ENCODE measurements around the gene DHX32.
"Not testable (repeated sequence)": the region's sequence is repeated elsewhere in the genome, so short reads cannot be mapped to it uniquely, and the experiment has no call there.

DHX32 gene

DNA sequence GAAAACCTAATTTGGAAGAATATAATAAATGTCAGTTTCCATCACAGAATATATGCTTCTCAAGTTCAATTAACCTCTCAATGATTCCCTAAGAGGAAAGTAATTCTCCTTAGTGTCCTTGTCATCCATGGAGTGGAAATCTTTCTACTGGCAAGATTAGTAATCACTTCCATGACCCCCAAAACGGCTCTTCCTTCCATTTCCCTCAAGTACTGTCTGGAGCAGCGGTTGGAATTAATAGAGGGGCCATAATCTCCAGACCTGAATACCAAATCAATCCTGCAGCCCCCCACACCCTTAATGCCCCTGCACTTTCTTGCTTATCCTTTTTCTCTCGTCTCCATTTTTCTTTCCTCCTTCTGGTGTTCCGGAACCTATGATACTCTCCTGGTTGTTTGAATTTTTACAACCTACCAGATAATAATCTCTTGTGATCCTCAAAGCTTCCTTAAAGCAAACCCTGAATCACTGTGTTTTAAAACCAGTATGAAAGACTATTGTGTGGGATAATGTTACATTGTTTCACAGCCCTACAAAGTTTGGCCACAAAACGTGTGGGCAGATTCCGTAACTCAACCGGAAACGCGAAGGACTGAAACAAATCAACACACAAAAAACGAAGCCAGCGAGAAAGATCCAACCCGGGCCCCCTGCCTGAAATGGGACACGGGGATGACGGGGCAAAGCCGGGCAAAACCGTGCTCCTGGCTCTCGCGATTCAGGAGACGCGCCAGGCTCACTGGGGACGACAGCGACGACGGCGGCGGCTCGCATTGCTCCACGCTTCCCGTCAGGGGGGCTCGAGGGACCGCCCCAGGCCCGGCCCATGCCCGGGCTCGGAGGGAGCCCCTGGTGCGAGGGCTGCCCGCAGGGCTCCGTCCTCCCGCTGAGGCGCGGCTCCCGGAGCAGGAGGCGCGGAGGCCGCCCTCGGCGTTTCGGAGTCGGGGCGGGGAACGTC lies 14.3 kb upstream of the DHX32 start:
- DNase-seq, result peak; percentile 76

DNA sequence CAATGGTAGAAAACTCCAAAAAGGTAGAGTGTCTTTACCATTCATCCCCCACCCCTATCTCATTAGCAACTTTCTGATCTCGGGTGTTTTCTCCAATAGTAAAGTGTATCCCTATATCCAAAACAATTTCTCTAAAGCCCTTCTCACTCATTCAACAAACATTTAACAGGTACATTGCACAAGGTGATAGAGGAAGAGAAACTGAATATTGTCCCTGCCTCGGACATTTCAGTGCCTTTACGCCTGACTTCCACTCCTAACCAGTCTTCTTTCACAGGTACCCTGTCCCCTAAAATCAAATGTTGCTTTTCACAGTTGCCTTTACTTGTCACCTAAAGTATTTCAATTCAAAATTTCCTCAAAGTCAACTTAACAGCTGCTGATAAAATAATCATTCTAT lies 13.1 kb upstream of the DHX32 start:
- not testable (repeated sequence) for DNase-seq

DNA sequence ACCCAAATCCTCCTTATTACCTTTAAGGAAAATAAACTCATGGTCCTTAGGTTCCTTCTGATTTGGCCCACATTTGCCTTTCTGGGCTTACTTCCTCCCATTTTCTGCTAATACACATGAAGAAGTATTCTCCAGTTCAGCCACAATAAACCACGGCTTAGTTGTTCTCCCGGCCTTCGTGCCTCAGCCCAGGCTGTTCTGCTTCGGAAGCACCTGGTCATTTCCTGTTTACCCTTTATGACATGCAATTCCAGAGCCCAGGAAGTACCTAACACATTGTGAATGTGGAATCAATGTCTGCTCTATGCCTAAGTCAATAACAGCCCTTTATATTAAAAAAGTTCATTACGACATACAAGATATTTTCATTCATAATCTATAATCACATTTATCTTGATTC lies 11.3 kb upstream of the DHX32 start:
- not testable (repeated sequence) for DNase-seq

DNA sequence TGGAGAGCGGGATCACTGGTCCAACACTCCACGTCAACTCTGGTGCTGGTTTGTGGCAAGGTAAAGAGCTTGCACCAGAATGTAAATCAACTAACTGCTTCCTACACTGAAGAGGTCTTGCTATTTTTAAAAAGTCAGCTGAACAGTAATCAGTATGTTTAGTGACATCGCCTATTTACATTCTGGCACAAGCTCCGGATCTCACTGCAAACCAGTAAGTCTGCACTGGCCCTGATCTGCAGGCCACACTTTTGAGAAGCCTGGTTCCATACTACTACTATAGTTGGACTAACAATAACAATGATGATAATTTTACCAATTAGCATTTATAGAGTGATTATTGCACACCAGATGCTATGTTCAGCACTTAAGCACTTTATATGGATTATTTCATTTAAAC lies 8.3 kb upstream of the DHX32 start:
- not testable (repeated sequence) for DNase-seq

DNA sequence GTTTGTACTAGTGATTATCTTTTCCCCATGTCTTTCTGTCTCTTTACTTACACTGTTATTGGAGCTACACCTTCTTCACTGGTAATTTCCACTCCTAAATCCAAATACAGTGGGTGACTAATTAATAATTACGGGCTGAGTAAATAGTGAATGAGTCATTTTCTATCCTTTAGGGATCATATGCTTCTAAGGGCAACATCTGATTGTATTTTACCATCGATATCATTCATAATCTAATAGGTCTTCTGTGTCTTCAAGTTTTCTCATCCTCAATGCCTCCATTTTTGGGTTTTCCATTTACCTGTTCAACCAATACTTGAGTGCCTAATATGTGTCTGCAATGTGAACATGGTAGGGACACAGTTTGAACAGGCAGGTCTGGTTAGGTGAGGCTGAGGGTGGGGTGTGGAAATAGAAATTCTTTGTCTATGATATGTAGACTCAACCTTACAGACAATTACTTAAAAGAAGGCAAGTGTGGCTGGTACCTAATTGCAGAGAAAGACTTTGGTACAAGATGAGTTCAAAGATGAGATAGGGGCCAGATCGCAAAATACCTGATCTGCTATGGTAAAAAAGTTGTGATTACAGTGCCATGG lies 5.9 kb upstream of the DHX32 start:
- DNase-seq, result no peak

DNA sequence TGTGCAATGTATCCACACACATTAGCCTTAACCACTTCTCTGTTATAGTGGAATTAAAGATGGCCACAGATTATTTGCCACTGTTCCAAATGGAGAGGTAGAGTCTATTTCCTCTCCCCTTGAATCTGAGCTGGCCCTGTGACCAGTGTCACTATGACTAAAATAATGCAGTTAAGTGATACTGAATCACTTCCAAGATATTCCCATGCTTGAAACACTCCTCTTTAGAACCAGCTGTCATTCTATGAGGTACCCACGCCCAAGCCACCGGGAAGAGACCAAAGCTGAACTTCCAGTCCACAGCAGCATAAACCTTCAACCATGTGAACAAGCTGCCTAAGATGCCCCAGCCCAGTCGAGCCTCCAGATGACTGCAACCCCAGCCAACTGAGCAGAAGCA lies 2.1 kb upstream of the DHX32 start:
- no peak for DNase-seq

DNA sequence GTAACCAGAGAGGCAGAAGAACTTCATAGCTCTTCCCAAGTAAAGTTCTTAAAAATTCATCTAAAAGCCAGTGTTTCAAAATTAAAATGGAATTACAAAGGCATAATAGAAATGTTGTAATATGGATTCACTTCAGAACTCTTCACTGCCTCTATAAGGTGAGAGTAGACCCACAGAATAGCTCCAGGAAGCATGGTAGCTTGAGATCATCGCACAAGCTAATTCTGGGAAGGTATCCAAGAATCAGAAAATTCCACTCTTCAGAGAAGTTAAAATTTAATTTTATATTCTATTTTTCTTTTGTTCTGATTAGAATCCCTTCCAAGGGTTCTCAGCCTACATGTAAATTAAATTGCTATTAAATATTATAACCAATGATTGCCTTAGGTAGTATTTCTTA lies 1.5 kb upstream of the DHX32 start:
- no peak for DNase-seq

DNA sequence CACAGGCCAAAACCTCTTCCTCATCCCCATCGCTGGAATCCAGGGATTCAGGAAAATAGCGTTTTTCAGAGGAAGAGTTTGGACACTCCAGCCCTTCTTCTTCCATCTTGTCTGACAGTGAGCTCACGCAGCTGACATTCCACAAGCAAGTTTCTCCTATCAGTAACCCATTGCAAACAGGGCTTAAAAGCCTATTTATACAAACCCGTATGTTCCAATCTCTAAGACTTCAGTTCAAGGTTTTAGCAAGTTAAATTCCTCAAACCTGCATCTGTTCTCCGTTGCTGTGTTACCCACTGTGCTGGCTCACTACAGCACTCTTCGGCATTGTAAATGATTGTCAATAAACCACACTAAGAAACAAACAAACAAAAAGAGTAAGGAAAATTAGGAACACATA lies 373 bp downstream of the DHX32 start:
- no peak for DNase-seq

DNA sequence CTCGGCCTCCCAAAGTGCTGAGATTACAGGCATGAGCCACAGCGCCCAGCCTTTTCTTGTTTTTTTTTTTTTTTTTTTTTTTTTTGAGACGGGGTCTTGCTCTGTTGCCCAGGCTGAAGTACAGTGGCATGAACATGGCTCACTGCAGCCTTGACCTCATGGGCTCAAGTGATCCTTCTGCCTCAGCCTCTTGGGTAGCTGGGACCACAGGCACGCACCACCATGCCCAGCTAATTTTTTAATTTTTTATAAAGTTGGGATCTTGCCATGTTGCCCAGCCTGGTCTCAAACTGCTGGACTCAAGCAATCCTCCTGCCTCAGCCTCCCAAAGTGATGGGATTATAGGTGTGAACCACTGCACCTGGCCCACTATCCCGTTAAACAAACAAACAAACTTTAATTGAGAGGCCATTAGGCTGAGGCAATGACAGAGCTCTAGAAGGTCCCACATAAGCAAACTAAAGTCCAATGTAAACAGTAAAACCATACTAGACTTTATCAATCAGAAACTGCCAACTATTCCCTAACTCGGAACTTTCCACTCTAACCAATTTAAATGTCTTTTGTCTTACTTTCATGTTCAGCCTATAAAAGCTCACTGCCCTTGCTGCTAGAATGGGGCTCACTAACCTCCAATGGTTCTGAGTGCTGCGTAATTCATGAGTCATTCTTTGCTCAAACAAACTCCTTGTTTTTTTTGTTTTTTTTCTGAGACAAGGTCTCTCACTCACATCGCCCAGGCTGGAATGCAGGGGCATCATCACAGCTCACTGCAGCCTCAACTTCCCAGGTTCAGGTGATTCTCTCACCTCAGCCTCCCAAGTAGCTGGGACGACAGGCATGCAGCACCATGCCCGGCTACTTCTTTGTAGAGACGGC lies 1.9 kb downstream of the DHX32 start:
- no peak for DNase-seq

DNA sequence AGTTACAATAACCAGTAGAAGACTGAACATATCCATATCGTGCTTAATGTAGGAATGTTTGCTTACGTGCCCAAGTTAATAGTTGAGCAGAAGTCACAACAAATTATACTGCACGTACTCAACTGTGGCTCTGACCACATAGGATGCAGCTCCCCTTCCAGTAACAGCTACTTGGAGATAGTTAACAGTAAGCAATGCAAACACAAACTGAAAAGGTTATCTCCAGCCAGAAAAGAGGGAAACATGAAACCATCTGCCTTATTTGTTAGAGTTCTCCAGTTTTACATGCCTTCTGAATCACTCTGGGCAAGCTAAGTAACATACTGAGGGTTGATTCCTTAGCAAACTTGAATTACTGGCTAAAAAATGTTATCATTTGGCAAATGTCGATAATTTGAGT lies 9.8 kb downstream of the DHX32 start:
- no peak for DNase-seq

DNA sequence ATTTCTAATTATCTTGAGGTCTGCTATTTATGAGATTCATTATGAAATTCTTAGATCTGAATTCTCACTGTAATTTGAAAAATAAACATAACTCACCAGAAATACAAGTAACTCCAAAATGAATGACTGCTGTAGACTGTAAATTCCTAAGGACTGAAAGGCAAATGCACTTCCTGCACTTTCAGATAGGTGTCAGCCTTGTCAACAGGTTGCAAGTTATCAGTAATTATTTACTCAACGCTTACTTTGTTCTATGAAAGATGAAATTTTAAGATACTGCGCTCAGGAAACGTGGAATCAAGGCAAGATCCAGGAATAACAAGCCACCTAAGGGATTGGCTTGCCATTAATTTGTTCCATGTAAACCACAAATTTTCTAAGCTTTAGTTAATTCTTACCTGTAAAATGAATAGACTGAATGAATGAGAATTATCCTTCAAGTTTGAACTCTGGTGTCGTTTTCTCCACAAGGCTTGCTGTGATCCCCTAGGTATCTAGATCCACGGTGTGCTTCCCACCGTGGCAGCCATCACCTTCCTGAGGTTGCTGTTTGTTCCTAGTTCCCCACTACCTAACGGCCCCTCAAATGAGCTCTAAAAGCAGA lies 12.6 kb downstream of the DHX32 start:
- no peak for DNase-seq

DNA sequence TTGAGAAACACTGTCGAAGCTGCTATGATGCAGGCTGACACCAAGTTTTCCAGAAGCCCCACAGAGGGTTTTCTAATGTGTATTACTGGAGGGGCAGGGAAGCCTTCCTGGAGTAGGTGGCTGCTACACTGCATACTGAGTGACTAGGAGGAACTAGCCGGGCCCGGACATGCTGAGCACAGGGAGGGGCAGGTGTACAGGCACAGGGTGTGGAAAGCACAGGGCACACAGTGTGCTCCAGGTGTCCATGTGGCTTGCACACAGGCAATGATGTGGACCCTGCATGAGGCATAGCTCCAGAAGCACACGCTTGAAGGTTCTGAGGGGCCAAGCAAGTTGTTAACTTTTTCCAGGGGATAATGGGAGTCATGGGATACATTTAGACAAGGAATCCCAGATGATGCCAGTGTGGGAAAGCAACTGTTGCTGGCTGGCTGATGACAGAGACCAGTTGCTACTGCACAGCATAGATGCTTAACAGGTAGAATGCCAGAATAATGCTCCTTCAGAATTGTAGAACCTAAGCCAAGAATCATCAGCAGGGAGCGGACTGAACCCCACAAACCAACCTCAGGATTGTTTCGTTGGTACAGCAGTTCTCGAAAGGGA lies 14.6 kb downstream of the DHX32 start:
- no peak for DNase-seq

DNA sequence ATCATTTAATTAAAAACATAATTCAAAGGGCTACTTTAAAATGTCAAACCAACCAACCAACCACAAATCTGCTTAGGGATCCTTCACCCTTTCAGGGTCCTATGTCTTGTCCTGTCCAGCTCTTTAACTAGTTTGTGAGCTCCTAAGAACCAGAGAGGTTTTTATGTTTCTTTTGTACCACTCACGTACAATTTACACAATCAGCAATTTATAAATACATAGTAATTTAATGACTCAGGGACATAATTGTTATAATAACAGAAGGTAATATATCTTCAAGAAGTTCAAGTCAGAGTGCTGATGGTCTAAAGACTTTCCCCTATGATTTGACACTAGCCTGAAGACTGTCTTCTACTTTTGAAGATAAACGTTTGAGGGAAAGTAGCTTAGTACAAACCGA lies 16.0 kb downstream of the DHX32 start:
- no peak for DNase-seq

DNA sequence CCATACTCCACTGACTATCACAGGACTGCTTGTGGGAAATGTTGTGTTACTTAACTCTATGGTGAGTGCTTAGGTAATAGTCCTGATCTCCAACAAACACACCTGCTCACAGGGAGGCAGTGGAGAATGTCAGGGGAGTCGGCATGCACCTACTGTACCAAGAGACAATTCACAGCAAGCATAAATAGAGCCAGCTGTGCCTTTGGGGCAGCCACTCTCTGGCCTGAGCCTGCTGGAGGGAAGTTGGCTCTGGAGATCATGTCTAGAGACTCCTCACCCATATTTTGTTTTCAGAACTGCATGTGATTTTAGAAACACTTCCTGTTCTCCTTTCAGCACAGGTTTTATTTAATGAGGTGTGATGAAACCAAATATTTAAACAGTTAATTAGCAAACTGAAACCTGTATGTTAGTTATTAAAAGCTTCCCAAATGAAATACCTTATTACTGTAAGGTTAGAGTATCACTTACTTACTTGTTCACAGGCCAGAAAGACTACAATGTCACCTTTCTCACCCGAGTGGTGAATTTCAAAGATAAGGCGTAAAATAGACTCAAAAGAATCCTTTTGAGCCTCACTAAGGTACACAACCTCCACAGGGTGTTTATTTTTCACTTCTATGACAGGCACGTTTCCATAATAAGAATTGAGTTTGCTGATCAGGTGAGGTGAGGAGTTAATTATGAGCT lies 21.8 kb downstream of the DHX32 start:
- DNase-seq, result no peak

DNA sequence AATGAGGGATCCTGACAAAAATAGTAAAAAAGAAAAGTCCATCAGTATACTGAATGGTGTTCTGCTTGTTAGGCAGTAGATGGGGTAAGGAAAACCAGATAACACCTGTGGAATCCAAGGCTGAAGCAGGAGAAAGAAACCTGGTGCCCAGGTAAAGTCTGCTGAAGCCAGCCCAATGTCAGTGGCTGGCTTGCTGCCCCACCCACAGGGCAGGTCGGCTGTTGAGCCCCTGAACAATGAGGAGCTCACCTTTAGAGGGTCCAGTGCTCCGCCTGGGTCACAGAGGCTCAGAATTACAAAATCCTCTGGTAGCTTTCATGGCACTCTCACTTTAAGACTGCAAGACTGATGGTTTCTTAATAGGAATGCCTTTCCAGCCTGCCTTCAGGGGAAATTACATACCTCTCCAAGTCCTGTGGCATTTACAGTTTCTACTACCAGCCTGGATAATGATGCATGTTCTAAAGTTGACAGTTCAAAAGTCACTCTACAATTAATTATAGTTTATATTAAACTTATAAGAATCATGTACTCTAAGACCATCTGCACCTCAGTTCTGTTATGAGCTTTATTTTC lies 23.8 kb downstream of the DHX32 start:
- DNase-seq, result no peak

DNA sequence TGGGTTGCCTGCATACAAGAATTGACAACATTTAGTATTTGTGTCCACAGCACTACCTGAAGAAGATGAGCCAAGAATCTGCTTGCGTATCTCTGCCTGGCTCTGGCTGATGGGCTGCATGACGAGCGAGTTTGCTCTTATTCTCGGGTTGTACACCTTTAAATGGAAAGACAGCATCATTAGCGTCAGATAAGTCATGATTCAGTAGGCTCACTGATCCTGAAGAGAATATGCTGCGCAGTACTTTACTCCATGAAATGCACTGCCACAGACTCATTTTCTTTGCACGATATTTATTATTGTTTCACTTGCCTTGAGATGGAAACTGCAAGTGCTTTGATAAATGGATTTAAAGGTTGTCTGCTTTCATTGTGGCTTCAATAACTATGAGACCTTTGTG lies 28.6 kb downstream of the DHX32 start:
- DNase-seq, result no peak

DNA sequence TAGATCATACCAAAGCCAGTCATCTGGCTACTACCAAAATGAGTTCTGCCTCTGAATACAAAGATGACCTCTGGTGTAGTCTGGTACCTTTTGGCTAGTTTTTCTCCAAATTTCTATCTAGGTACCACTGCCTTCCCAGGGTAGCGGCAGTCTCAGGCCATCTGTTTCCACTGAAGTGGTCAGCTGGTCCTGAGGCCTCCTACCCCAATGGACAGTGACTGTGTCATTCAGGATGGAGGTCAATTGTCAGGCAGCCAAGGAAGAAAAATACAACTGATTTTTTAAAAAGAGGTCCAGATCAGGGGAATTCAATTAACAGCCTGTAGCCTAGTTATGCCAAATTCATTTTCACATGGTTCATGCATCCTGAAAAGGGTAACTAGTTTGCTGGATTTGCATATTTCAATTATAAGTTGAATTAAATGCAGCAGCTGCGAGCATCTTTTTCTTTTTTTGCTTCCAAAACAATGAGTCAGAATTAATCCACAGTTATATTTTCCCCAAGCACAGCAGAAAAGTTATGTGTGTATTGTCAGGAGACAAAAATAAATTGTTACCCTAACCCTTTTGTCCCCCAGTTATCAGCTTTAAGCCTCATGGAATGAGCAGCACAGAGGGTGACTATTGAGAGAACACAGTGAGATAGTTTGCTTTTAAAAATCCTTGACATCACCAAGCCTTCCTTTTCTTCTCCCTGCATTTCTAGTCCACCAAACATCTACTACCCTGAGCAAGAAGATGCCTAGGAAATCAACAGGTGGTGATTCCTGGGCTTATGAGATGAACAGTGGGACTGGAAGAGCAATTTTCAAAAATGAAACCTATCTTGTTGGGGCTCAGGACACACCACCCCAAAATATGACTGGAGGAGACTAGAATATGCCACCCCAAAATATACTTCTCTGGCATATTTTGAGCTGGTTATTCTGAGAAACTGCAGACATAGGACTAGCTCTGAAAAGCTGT lies 30.0 kb downstream of the DHX32 start:
- DNase-seq, result no peak

DNA sequence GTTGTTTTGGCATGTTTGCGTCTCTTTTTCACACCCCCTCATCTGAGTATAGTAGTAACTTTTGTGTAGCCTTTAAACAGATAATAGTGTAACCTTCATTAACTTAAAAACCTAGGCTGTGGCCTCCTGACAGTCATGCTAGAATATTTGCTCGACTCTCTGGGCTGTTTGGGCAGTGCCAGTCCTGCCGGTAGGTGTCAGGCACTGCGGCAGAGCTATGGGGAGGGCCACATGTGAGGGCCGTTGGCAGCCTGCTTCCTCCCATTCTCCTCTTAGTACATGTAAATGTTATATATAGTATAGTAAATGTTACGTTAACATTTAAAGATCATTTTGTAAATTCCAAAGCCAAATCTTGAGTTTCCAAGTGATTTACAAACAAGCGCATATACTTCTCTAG lies 31.6 kb downstream of the DHX32 start:
- no peak for DNase-seq

DNA sequence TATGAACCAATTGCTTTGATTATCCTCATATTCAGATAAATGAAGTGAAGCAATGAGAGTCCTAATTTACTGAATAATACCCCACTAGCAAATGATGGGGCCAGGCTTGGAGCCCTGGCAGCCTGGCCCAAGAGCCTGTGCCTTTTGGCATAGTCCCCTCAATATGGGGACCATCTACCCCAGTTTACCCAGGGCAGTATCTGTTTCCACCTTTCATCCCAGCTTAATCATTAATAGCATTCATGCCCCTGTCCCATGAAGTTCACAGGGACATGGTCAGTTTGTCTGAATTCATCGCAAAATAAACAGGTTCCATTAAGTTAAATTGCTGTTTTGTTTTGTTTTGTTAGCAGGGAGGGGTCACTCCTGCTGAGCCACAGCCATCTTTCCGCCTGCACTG lies 32.2 kb downstream of the DHX32 start:
- DNase-seq, result no peak

DNA sequence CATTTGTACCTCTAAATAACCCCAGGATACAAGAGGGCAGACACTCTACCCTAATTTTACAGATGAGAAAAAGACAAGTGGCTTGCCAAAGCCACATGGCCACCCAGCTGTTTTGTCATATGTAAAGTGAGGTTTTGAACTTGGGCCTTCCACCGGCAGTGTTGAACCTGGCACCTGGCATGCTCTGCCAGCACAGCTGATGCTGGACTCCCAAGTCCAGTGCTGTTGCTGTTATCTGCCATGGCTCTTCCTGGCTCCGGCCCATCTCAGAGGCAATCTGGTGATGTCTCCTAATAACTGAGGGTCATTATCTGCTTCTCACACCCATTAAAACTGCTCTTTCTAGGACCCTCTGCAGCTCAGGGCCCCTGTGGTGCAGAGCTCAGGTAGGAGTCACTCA lies 32.7 kb downstream of the DHX32 start:
- no peak for DNase-seq
